ENCODE measurements around the gene YPEL1.

Gene YPEL1

GRCh38 chr22:21652010-21652546 lies 83.5 kb downstream of the YPEL1 start:
- DNase-seq, result peak; percentile 74

- no peak for DNase-seq
Measured at GRCh38 chr22:21651521-21652009, 84.0 kb downstream of the YPEL1 start.

- DNase-seq, result no peak
Measured at GRCh38 chr22:21650823-21651520, 84.6 kb downstream of the YPEL1 start.

- no peak for DNase-seq
Measured at GRCh38 chr22:21650280-21650679, 85.3 kb downstream of the YPEL1 start.
